HG02852 (cell line): ENCODE data around the gene DTNBP1.

Experiments used
- ATAC-seq: cut with Tn5 transposase; IDR thresholded peaks from one replicate; pipeline ENCODE4 v1.9.1; 2021; ENCODE audit warnings: mild to moderate bottlenecking, moderate library complexity; ENCODE audit not compliant: unreplicated experiment

The DTNBP1 gene

DNA sequence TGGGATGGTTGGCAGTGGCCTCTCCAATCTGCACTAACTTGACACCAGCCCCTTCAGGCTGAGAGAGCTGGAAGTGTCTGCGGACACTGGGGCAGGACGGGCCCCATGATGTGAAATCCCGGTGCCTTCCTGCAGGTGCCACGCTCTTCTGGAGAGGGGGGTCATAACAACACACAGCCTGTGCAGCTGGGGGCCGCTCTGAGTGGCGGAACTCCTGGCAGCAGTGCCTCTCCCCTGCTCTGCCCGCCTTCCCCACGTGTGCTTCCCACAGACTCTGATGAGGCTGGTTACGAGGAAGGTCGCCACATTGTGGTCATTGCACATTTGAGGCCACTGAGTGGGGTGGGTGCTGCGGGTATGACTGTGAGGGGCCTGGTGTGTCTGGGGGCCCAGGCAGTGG, 145.2 kb downstream of the DTNBP1 start:
- ATAC-seq: no peak

GRCh38 chr6:15516923-15517560, 145.8 kb downstream of the DTNBP1 start:
- ATAC-seq: no peak

DNA sequence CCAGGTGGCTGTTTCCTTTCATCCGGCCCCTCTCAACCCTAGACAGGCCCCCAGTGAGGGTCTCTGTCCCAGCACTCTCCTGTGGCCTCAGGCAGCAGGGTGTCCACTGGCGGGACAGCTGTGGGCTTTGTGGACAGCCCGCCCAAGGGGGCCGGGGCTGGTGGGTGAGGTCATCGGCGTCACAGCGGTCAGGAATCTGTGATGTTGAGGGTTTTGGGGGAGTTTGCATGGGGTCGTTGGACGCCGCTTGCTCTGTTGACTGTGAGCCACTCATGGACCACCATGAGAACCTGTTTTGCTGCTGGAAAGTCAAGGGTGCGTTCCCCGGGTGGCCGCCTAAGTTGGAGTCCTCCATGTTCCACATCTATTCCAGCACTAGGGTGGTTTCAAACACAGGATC, 146.4 kb downstream of the DTNBP1 start:
- ATAC-seq: no peak

DNA sequence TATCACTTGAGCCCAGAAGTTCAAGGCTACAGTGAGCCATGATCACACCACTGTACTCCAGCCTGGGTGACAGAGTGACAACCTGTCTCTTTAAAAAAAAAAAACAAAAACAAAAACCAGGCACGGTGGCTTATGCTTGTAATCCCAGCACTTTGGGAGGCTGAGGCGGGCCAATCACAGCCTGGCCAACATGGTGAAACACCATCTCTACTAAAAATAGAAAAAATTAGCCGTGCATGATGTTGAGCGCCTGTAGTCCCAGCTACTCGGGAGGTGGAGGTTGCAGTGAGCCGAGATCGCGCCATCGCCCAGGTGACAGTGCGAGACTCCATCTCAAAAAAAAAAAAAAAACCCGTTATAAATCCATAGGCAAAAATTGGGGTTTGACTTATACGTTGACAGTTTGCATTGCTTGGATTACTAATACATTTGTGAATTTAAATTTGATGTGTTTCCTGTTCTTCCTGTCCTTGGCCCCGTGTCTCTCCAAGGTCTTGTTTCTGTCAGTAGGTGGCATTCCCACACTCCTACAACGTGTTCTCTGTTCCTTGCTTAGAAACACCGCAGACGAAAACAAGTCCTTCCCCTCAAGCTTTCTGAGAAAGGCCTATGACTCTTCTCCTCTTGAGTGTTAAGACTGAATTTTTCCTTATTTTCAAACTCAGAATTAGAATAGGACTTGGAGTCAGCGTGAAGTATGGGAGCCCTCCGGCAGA, 147.0 kb downstream of the DTNBP1 start:
- no peak for ATAC-seq

DNA sequence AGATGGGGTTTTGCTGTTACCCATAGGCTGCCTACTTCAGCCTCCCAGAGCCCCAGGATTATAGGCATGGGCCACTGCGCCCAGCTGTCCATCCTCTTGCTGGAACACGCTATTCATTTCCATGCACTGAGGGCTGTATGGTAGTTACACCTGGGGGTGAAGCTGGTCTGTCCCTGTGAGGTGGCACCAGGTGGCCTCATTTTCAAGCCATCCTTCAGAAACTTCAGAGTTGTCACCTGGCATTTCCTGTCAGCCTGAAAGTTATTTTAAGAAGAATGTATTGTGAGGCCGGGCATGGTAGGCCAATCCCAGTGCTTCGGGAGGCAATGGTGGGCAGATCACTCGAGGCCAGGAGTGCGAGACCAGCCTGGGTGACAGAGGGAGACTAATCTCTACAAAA, 147.6 kb downstream of the DTNBP1 start:
- no peak for ATAC-seq

- ATAC-seq: no peak
These were observed 148.8 kb downstream of the DTNBP1 start for GRCh38 chr6:15513801-15514711.

- ATAC-seq: no peak
These were observed 149.6 kb downstream of the DTNBP1 start for GRCh38 chr6:15513131-15513771.

GRCh38 chr6:15512721-15513120, 150.1 kb downstream of the DTNBP1 start:
- no peak for ATAC-seq

DNA sequence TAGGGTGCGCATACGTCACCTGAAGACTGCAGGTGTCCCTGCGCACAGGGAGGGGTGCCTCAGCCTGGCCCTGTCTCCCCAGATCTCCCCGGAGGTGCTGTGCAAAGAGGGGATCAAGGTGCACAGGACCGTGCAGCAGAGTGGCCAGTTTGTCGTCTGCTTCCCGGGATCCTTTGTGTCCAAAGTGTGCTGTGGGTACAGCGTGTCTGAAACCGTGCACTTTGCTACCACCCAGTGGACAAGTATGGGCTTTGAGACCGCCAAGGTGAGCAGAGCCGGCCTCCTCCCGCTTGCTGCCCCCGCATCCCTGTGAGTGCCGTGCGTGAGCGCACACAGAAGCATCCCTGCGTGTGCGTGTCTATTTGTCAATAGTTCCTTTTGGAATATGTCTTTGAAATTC, 150.7 kb downstream of the DTNBP1 start:
- no peak for ATAC-seq

DNA sequence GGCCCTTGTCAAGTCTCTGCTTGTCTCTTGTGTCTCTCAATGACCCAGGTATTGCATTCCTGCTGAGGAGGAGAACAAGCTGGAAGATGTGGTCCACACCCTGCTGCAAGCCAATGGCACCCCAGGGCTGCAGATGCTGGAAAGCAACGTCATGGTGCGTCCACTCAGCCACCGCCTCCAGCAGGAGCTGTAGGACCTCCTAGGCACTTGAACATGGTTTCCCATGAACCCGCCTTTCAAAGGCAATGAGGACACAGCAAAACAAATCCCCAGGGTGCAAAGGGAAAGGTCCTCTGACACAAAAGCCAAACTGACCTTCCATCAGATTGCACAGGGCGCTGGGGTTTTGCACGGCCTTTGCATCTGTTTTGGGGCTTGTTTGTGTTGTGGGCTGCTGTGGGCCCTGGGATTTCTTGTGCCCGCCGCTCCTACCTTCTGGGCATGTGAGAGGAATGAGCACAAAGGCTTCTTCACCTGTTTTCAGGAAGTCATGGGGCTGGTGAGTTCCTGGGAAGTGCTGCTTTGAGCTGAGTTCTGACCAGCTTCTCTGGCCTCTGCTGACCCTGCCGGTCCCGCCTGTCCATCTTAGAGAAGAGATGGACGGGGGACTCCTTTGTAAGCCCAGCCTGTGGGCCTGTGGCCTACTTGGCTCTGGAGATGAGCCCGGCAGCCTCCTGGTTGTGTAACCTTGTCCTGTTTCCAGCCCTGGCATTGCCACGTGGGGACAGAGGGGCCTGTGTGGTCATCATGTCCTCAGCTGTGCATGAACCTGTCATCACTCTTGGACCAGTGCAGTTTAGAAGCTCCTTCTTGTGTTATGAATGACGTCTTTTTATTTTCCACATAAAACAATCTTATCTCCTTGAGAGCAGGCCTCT, 151.3 kb downstream of the DTNBP1 start:
- ATAC-seq: no peak

DNA sequence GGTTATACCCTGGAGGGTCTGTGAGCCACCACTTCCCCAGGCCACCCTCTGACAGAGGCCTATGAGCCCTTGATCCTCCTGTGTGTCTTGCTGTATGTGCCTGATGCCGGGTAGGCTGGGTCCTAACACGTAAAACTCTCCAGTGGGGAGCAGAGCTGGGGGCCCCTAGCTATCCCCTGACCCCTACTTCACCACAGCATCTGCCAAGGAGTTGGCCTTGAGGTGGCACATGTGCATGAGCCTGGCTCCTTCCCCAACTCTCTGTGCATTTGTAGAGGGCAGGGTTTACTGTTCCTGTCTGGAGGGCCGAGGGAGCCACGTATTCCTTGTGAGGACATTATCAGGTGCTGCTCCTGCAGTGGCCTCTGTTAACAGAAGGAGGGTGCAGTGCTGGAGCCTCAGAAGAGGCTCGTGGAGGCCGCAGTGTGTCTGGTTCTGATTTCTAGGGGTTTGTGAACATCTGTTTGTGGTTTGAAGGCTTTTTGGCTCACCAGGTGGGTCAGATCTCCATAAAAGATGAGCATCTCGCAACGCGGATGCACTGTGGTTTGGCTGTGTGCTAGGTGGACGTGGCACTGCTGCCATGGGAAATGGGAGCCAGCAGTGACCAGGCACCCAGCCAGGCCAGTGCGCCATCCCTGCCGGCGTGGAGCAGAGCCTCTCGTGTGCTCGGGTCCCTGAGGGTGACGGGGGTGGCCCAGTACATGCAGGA, 152.1 kb downstream of the DTNBP1 start:
- ATAC-seq: no peak

GRCh38 chr6:15510121-15510520, 152.7 kb downstream of the DTNBP1 start:
- ATAC-seq: no peak

- ATAC-seq: no peak
These were observed 153.4 kb downstream of the DTNBP1 start for GRCh38 chr6:15509335-15509933.

DNA sequence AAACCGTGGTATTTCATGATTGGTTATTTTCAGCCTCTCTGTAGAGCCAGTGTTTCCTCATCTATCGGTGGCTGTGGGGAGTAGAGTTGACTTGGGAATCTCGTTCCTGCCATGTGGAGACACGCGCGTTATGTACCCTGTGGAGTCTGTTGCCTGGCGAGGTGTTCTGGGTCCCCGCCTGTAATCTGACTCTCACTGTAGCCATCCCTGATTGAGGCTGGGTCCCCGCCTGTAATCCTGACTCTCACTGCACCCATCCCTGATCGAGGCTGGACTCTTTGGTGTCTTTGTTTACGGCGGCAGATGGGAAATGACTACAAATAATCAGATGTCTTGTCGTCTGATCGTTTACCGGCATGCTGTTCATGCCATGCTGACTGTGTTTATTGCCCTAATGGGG, 153.9 kb downstream of the DTNBP1 start:
- no peak for ATAC-seq

- ATAC-seq: no peak
These were observed 154.4 kb downstream of the DTNBP1 start for GRCh38 chr6:15508441-15508871.

DNA sequence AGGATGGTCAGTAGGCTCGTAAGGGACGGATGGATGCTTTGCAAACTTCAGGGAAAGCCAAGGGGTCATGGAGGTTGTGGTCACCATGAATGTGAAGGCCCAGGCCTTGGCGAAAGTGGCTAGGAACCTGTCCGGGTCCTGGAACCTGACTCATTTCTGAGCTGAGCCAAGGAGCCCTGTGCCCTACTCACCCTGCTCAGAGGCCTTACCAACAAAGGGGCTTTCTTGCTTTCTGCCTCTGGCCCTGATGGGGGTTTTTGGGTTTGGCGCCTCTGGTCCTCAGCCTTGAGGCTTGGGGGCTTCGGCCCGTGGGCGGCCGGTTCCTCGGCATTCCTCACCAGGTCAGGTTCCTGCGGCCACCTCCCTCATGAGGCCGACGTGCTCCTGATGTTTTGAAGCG, 155.1 kb downstream of the DTNBP1 start:
- ATAC-seq: no peak

- no peak for ATAC-seq
These were observed 155.6 kb downstream of the DTNBP1 start for GRCh38 chr6:15507221-15507620.

GRCh38 chr6:15506066-15506465, 156.8 kb downstream of the DTNBP1 start:
- ATAC-seq: no peak

DNA sequence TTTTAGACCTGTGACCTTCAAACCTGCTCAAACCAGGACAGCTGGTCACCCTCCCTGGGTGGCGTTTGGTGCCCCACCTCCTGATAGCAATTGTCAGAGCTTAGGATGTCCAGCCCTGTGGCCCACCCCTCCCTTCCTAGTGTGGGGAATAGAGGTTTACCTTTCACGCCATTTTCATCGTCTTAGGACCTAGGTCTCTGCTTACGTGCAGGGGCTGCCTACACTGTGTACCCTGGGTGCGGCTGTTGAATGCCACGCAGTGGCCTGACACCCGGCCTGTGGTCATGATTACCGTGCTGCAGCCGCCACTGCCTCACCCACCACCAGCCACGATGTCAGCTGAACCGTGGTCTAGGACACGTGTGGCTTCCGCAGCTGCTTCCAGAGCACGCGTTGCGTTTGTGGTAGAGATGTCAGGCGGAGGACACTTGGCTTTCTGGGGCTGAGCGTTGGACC, 157.3 kb downstream of the DTNBP1 start:
- no peak for ATAC-seq
